ENCODE data around the gene DOK4. TPM values are rescaled to one million over a fixed set of nuclear protein-coding genes. Genes with fewer than 3 reads are reported as not detected.

The DOK4 gene
- total RNA-seq, 1 donor from 2014 or later, result 83.6 TPM

DNA sequence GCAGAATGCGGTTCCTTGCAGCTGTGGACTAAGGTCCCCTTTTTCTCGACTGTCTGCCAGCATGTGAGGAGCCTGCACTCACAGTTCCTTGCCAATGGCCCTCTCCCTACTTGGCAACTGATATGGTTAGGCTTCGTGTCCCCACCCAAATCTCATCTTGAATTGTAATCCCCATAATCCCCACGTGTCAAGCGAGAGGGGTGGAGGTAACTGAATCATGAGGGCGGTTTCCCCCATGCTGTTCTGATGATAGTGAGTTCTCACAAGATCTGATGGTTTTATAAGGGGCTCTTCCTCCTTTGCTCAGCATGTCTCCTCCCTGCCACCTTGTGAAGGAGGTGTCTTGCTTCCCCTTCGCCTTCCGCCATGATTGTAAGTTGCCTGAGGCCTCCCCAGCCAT lies 59.0 kb downstream of the DOK4 start:
- no peak overlapping the region for H3K4me3 Mint-ChIP-seq
- TF ChIP-seq CTCF (IDR thresholded peaks at IDR 0.05; ENCODE audit: unreplicated experiment), result no peak
- no peaks in the 10 kb centered on the region for H3K9me3 Mint-ChIP-seq
- H3K27ac Mint-ChIP-seq, result no peak overlapping the region
- DNase-seq (ENCODE audit: low spot score in 2 of 2, unreplicated experiment in 2 of 2), result no peak
- peaks cover 35% of the 10 kb centered on the region for H3K36me3 Mint-ChIP-seq
- peaks cover 3% of the 10 kb centered on the region for H3K4me1 Mint-ChIP-seq
- no peaks in the 10 kb centered on the region for H3K27me3 Mint-ChIP-seq (ENCODE audit: low read depth)

- no peaks in the 10 kb centered on the region for H3K9me3 Mint-ChIP-seq
- TF ChIP-seq CTCF (IDR thresholded peaks at IDR 0.05; ENCODE audit: unreplicated experiment), result no peak
- no peaks in the 10 kb centered on the region for H3K27me3 Mint-ChIP-seq (ENCODE audit: low read depth)
- peaks cover 6% of the 10 kb centered on the region for H3K4me1 Mint-ChIP-seq
- H3K27ac Mint-ChIP-seq, result no peak overlapping the region
- H3K36me3 Mint-ChIP-seq, result peaks cover 34% of the 10 kb centered on the region
- DNase-seq (ENCODE audit: low spot score in 2 of 2, unreplicated experiment in 2 of 2), result no peak
- H3K4me3 Mint-ChIP-seq, result no peak overlapping the region
Observed at GRCh38 chr16:57426356-57426755, 59.9 kb downstream of the DOK4 start.

GRCh38 chr16:57424583-57424982 lies 61.7 kb downstream of the DOK4 start:
- Mint-ChIP-seq H3K4me1 (peaks cover 8% of the 10 kb centered on the region), H3K27me3 (ENCODE audit: low read depth) (no peaks in the 10 kb centered on the region), H3K9me3 (no peaks in the 10 kb centered on the region), H3K36me3 (peaks cover 20% of the 10 kb centered on the region), H3K4me3 (no peak overlapping the region), H3K27ac (no peak overlapping the region)
- no peak for DNase-seq (ENCODE audit: low spot score in 2 of 2, unreplicated experiment in 2 of 2)
- TF ChIP-seq CTCF (IDR thresholded peaks at IDR 0.05; ENCODE audit: unreplicated experiment), result no peak

DNA sequence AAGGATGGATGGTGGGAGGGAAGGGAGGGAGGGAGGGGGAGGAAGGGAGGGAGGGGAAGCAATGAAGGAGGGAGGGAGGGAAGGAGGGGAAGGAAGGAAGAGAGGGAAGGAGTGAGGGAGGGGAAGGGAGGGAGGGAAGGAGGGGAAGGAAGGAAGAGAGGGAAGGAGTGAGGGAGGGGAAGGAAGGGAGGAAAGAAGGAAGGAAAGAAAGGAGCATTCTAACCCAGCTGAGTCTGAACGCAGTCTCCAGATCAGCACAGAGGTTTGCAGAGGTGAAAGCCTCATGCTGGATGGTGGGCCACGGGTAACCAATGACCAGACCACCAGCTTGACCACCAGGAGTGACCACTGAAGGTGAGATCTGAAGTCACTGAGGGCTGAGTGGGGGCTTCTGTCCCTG lies 63.1 kb downstream of the DOK4 start:
- no peak overlapping the region for H3K27ac Mint-ChIP-seq
- no peak for TF ChIP-seq CTCF (IDR thresholded peaks at IDR 0.05; ENCODE audit: unreplicated experiment)
- no peaks in the 10 kb centered on the region for H3K27me3 Mint-ChIP-seq (ENCODE audit: low read depth)
- peaks cover 15% of the 10 kb centered on the region for H3K4me1 Mint-ChIP-seq
- no peak for DNase-seq (ENCODE audit: low spot score in 2 of 2, unreplicated experiment in 2 of 2)
- H3K9me3 Mint-ChIP-seq, result no peaks in the 10 kb centered on the region
- H3K36me3 Mint-ChIP-seq, result peaks cover 8% of the 10 kb centered on the region
- no peak overlapping the region for H3K4me3 Mint-ChIP-seq

GRCh38 chr16:57422026-57422944 lies 64.0 kb downstream of the DOK4 start:
- Mint-ChIP-seq H3K36me3 (peaks cover 1% of the 10 kb centered on the region), H3K27ac (peak overlapping the region; percentile 44), H3K4me3 (no peak overlapping the region), H3K27me3 (ENCODE audit: low read depth) (no peaks in the 10 kb centered on the region), H3K4me1 (peaks cover 20% of the 10 kb centered on the region), H3K9me3 (no peaks in the 10 kb centered on the region)
- DNase-seq (ENCODE audit: low spot score in 2 of 2, unreplicated experiment in 2 of 2), result no peak
- TF ChIP-seq CTCF (IDR thresholded peaks at IDR 0.05; ENCODE audit: unreplicated experiment), result peak; percentile 61

Other genes starting within 250 kb of the DOK4 start
- 34.4 to 38.2 TPM (median 35.9 TPM) in 3 replicates for gene ARL2BP, start 241.2 kb downstream of the DOK4 start, total RNA-seq
- gene PLLP, start 201.8 kb downstream of the DOK4 start, total RNA-seq, result 1.1 to 1.8 TPM (median 1.2 TPM) in 3 replicates
- not detected in 3 replicates for gene CCL22, start 127.7 kb downstream of the DOK4 start, total RNA-seq
- gene CX3CL1, start 114.0 kb downstream of the DOK4 start, total RNA-seq, result 2.3 to 3.1 TPM (median 2.5 TPM) in 3 replicates
- not detected in 3 replicates for gene CCL17, start 81.7 kb downstream of the DOK4 start, total RNA-seq
- 57.5 to 62.9 TPM (median 59.0 TPM) in 3 replicates for gene CIAPIN1, start 39.1 kb downstream of the DOK4 start, total RNA-seq
- 43.5 to 48.3 TPM (median 47.4 TPM) in 3 replicates for gene COQ9, start 39.0 kb downstream of the DOK4 start, total RNA-seq
- gene POLR2C, start 23.8 kb downstream of the DOK4 start, total RNA-seq, result 62.1 to 69.1 TPM (median 65.0 TPM) in 3 replicates
- gene CCDC102A, start 50.1 kb upstream of the DOK4 start, total RNA-seq, result 30.6 to 31.9 TPM (median 31.3 TPM) in 3 replicates
- gene ADGRG5, start 56.1 kb upstream of the DOK4 start, total RNA-seq, result 1.1 to 1.3 TPM (median 1.3 TPM) in 3 replicates
- gene ADGRG1, start 142.1 kb upstream of the DOK4 start, total RNA-seq, result 65.8 to 67.1 TPM (median 66.9 TPM) in 3 replicates
- gene ADGRG3, start 181.8 kb upstream of the DOK4 start, total RNA-seq, result 0.38 TPM in 1 of 3 replicates, not detected in the others
- 0.43 to 0.47 TPM in 2 of 3 replicates, not detected in the other for gene DRC7, start 208.3 kb upstream of the DOK4 start, total RNA-seq
- 22.1 to 24.9 TPM (median 24.6 TPM) in 3 replicates for gene KATNB1, start 249.3 kb upstream of the DOK4 start, total RNA-seq

Measured in mesothelial cell of epicardium (in vitro differentiated cells).